GM12873 (cell line): ENCODE measurements around the gene HCRT.

Experiments used
- CTCF ChIP-seq: IDR thresholded peaks from 2 replicates; pipeline ENCODE4 v1.5.1; 2012; ENCODE audit warnings: low read depth, mild to moderate bottlenecking, moderate library complexity, low read length, control low read depth; ENCODE audit not compliant: insufficient read depth; ENCODE audit errors: missing control alignments

Gene HCRT

GRCh38 chr17:42146911-42147607 is 38.2 kb downstream of the HCRT start:
- no peak for TF ChIP-seq CTCF

- no peak for TF ChIP-seq CTCF
These were observed 42.8 kb downstream of the HCRT start for GRCh38 chr17:42142371-42142896.

GRCh38 chr17:42141382-42141781 is 43.9 kb downstream of the HCRT start:
- TF ChIP-seq CTCF: no peak

GRCh38 chr17:42138749-42139492 is 46.3 kb downstream of the HCRT start:
- TF ChIP-seq CTCF: no peak

GRCh38 chr17:42136654-42137051 is 48.6 kb downstream of the HCRT start:
- TF ChIP-seq CTCF: no peak

GRCh38 chr17:42135664-42136653 is 49.3 kb downstream of the HCRT start:
- no peak for TF ChIP-seq CTCF
